ENCODE measurements around the gene MEN1. TPM values are rescaled to one million over a fixed set of nuclear protein-coding genes. Genes with fewer than 3 reads are reported as not detected.

MEN1 gene
- total RNA-seq, 2 donors from 2014 or later = 27.9 to 45.5 TPM

DNA sequence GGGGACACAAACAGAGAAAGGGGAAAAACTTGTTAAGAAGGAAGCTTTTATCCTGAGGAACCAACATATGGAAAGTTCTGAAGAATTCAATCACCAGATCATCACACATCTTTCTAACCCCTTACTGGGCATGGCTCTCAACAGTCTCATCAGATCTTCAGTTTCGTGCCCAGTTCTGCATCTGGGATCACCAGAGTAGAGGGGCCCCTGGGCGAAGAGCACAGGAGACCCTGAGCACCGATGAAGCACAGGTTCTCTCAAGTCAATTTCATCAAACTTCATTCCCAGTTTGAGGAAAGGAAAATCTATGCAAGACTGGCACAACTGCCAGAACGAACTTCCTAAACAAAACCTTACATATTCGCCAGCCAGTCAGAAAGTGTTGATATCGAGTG, 42.1 kb downstream of the MEN1 start:
- Histone ChIP-seq H3K9me3 (no peaks in the 10 kb centered on the region), H3K27me3 (replicated peaks; ENCODE audit: insufficient read depth) (no peaks in the 10 kb centered on the region), H3K4me1 (replicated peaks) (peaks cover 7% of the 10 kb centered on the region), H3K4me3 (no peak overlapping the region), H3K36me3 (peaks cover 41 to 65% of the 10 kb centered on the region in 2 donors), H3K27ac (no peak overlapping the region)
- TF ChIP-seq POLR2AphosphoS5 (IDR thresholded peaks at IDR 0.05) (no peak), POLR2A (IDR thresholded peaks at IDR 0.05) (no peak)
- TF ChIP-seq, protein P1, sequence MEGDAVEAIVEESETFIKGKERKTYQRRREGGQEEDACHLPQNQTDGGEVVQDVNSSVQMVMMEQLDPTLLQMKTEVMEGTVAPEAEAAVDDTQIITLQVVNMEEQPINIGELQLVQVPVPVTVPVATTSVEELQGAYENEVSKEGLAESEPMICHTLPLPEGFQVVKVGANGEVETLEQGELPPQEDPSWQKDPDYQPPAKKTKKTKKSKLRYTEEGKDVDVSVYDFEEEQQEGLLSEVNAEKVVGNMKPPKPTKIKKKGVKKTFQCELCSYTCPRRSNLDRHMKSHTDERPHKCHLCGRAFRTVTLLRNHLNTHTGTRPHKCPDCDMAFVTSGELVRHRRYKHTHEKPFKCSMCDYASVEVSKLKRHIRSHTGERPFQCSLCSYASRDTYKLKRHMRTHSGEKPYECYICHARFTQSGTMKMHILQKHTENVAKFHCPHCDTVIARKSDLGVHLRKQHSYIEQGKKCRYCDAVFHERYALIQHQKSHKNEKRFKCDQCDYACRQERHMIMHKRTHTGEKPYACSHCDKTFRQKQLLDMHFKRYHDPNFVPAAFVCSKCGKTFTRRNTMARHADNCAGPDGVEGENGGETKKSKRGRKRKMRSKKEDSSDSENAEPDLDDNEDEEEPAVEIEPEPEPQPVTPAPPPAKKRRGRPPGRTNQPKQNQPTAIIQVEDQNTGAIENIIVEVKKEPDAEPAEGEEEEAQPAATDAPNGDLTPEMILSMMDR (IDR thresholded peaks at IDR 0.05) = no peak
- 81% methylated on average over 6 of the region's 6 CpGs for WGBS
- DNase-seq (ENCODE audit: low spot score) = no peak
- intact Hi-C loops (cut with DNase I) = no loop called here

DNA sequence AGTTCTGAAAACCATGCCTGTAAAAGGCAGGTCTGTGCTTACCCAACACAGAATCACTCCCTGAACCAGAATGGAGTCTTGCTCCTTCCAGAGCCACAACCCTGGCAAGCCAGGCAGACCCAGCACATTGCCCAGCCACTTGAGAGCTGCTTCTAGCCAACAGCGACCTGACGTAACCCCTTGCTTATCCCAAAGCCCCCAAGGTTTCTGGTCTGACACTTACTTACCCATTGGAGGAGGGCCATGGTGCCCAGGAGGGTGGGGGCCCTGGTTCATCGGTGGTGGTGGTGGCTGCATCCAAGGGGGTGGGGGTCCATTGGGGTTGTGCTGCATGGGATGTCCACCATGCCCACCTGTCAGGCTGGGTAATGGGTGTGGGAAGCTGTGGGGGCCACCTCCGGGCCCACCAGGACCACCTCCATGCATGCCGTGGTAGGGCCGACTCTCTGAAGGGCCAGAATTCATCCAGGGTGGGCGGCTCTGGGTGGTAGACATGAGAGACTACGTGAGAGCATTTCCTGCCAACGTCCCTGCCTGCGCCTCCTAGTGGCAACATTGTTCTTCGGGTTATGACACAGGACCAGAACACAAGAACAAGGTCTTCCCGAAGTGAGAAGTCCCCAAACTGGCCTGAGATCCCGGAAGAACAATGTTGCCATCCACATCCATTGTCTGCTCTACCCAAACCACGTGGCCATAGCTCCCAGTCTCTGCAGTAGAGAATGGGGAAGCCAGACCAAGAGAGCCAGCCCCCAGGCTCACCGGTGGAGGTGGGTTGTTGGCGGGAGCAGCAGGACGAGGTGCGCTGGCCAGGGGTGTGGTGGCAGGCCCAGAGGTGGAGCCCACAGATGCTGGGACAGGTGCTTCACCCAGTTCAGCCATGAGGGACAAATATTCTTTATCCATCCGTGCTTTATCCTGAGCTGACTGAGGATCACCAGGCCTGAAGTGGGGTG, 42.7 kb downstream of the MEN1 start:
- 48% methylated on average over 19 of the region's 19 CpGs for WGBS
- Histone ChIP-seq H3K4me3 (no peak overlapping the region), H3K27me3 (replicated peaks; ENCODE audit: insufficient read depth) (no peaks in the 10 kb centered on the region), H3K4me1 (replicated peaks) (peaks cover 6% of the 10 kb centered on the region), H3K27ac (peak overlapping the region in 1 of 2 donors; percentile 8), H3K36me3 (peaks cover 41 to 60% of the 10 kb centered on the region in 2 donors), H3K9me3 (no peaks in the 10 kb centered on the region)
- DNase-seq (ENCODE audit: low spot score) = no peak
- TF ChIP-seq, protein P1 (IDR thresholded peaks at IDR 0.05) = peak; percentile 48 to 76 (median 64)
- TF ChIP-seq POLR2A (IDR thresholded peaks at IDR 0.05) (no peak), POLR2AphosphoS5 (IDR thresholded peaks at IDR 0.05) (no peak)
- intact Hi-C loops (cut with DNase I) = no loop called here

DNA sequence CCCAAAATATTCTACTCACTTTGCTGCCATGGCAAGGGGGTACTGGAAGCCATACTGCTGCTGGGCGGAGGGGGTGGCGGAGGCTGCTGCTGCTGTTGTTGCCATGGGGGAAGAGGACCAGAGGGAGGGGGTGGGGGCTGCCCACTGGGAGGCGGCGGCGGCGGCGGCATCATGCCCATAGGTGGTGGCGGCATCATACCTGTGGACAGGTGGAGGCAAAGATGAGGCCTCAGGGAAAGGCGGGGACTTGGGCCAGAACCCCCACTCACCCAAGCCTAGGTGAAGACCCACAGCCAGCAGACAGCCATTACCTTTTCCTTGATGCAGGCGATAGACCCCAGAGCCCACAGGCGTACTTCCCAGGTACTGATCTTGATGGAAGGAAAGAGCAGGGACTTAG, 43.5 kb downstream of the MEN1 start:
- intact Hi-C loops (cut with DNase I) = no loop called here
- no peak for DNase-seq (ENCODE audit: low spot score)
- Histone ChIP-seq H3K9me3 (no peaks in the 10 kb centered on the region), H3K27ac (no peak overlapping the region), H3K27me3 (replicated peaks; ENCODE audit: insufficient read depth) (no peaks in the 10 kb centered on the region), H3K36me3 (peaks cover 41 to 59% of the 10 kb centered on the region in 2 donors), H3K4me3 (no peak overlapping the region), H3K4me1 (replicated peaks) (peaks cover 6% of the 10 kb centered on the region)
- 96% methylated on average over 11 of the region's 11 CpGs for WGBS
- TF ChIP-seq POLR2A (IDR thresholded peaks at IDR 0.05) = no peak
- no peak for TF ChIP-seq POLR2AphosphoS5 (IDR thresholded peaks at IDR 0.05)
- TF ChIP-seq, protein P1 (IDR thresholded peaks at IDR 0.05) = no peak

DNA sequence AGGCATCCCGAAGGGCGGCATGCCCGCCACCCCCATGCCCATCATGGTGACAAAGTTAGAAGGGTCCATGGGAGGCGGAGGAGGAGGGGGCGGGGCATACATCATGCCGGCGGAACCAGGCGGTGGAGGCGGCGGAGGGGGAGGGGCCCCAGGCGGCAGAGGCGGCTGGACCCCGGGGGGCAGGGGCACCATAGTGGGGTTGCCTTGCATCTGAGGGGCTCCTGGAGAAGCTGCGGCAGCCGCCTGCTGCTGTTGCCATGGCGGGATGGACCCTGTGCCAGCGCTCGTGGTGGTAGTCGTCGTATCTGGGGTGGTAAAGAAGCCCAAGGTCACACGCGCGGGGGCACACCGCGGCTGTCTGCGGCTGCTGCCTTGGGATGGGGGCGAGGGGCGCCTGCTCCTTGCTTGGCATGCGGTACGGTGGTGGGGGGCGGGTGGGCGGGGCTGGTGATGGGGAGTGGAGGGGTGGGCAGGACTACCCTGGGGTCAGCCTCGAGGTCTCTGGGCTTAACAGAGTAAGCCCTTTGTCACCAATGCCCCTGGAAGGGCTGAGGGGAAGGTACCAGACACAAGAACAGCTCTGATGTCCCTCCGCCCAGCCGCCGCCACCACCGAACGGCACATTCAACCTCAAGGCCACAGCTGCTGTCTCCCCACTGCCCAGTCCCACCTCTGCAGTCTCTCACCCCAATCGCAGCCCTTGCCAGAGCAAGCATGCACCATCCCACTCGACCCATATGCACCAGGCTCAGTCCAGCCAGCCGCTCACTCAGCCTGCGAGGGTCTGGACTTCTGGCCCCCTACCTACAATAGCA, 44.3 kb downstream of the MEN1 start:
- no peak overlapping the region for H3K27ac ChIP-seq
- 87% methylated on average over 42 of the region's 42 CpGs for WGBS
- H3K4me1 ChIP-seq (replicated peaks) = peaks cover 6% of the 10 kb centered on the region
- intact Hi-C loops (cut with DNase I) = no loop called here
- no peak overlapping the region for H3K4me3 ChIP-seq
- no peak for DNase-seq (ENCODE audit: low spot score)
- TF ChIP-seq, protein P1 (IDR thresholded peaks at IDR 0.05) = no peak
- TF ChIP-seq POLR2A (IDR thresholded peaks at IDR 0.05) (no peak), POLR2AphosphoS5 (IDR thresholded peaks at IDR 0.05) (no peak)
- peaks cover 41 to 59% of the 10 kb centered on the region in 2 donors for H3K36me3 ChIP-seq
- H3K9me3 ChIP-seq = no peaks in the 10 kb centered on the region
- no peaks in the 10 kb centered on the region for H3K27me3 ChIP-seq (replicated peaks; ENCODE audit: insufficient read depth)
